ENCODE data around the gene PTPRG.

DNA sequence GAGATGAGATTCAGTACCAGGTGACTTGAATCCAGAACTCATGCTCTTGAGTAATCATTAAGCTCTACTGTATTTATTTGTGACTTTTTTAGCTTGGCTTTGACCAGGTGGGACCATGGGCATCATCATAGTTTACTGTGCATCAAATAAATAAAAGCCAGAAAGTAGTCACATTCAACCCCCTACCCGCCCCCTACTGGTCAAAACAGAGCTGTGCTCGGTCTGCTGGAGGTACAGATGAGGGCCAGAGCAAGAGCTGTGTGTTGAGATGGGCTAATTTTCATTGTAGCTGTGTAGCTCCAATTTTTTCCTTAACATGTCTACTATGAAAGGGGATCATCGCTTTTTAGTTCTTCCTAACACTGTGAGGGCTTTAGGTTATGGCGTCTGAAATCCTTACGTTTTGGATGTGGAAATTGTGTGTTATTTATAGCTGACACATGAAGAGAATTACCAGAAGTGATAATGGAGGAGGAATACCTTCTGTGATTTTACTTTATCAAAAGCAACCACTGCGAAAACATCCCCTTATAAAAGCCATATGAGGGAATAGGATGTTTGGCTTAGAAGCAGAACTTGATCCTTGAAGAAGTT lies 375.1 kb downstream of the PTPRG start:
- TF ChIP-seq EZH2 (IDR thresholded peaks at IDR 0.05; ENCODE audit: borderline replicate concordance): no peak
- TF ChIP-seq, protein P1, sequence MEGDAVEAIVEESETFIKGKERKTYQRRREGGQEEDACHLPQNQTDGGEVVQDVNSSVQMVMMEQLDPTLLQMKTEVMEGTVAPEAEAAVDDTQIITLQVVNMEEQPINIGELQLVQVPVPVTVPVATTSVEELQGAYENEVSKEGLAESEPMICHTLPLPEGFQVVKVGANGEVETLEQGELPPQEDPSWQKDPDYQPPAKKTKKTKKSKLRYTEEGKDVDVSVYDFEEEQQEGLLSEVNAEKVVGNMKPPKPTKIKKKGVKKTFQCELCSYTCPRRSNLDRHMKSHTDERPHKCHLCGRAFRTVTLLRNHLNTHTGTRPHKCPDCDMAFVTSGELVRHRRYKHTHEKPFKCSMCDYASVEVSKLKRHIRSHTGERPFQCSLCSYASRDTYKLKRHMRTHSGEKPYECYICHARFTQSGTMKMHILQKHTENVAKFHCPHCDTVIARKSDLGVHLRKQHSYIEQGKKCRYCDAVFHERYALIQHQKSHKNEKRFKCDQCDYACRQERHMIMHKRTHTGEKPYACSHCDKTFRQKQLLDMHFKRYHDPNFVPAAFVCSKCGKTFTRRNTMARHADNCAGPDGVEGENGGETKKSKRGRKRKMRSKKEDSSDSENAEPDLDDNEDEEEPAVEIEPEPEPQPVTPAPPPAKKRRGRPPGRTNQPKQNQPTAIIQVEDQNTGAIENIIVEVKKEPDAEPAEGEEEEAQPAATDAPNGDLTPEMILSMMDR (IDR thresholded peaks at IDR 0.05; ENCODE audit: poor library complexity): peak; percentile 32
